ENCODE measurements around the gene MS4A1. TPM values are rescaled to one million over a fixed set of nuclear protein-coding genes. Genes with fewer than 3 reads are reported as not detected.
A peak's percentile ranks its signal among the peaks of the same experiment; 100 is the strongest.

Gene MS4A1
- total and polyA plus RNA-seq, 2 of the 8 experiments (the other 6 are each of a cell fraction or from before 2014, with no cell fraction given), result not detected

GRCh38 chr11:60504219-60504905 is 48.7 kb downstream of the MS4A1 start:
- Histone ChIP-seq H3K23me2 (ENCODE audit: low read depth, low read length) (no peaks in the 10 kb centered on the region), H3K4me2 (ENCODE audit: insufficient read depth in 1 of 2, low read depth in 2 of 2, low read length in 2 of 2) (no peak overlapping the region), H4K5ac (ENCODE audit: insufficient read length, low read depth, low read length) (no peak overlapping the region), H2BK5ac (ENCODE audit: low read depth, low read length) (no peak overlapping the region), H3K79me1 (ENCODE audit: low read depth, low read length) (no peaks in the 10 kb centered on the region), H3K9me3 (ENCODE audit: insufficient read depth in 2 of 2, low read depth in 1 of 2, low read length in 1 of 2) (peaks cover 2 to 5% of the 10 kb centered on the region in 2 experiments; a peak in 3 of 4 replicates), H3K18ac (ENCODE audit: extremely low read depth, low read length) (no peak overlapping the region), H3K4me3 (ENCODE audit: extremely low read depth in 1 of 4, insufficient read depth in 2 of 4, low read depth in 3 of 4, low read length in 4 of 4) (no peak overlapping the region), H3K27me3 (replicated peaks in 1 of 4; ENCODE audit: control insufficient read depth in 3 of 4, extremely low read depth in 1 of 4, insufficient read depth in 3 of 4, low read length in 3 of 4) (no peaks in the 10 kb centered on the region), H2AK5ac (ENCODE audit: low read depth, low read length) (no peak overlapping the region), H3K9ac (replicated peaks in 1 of 4; ENCODE audit: extremely low read depth in 1 of 4, low read depth in 3 of 4, low read length in 3 of 4) (no peak overlapping the region), H2BK15ac (ENCODE audit: low read length) (no peak overlapping the region), H3K14ac (ENCODE audit: insufficient read length) (no peak overlapping the region), H2AFZ (ENCODE audit: low read length) (0 out of 2 replicates have a peak overlapping the region, but pooled peaks have one; percentile 2), H3K23ac (ENCODE audit: insufficient read length) (no peak overlapping the region), H4K20me1 (replicated peaks in 1 of 2; ENCODE audit: control insufficient read depth in 1 of 2, insufficient read depth in 2 of 2, low read length in 2 of 2) (no peaks in the 10 kb centered on the region), H2BK120ac (replicated peaks; ENCODE audit: low read depth, low read length) (no peak overlapping the region), H2BK12ac (ENCODE audit: low read depth, low read length) (no peak overlapping the region), H3K79me2 (ENCODE audit: control insufficient read depth in 1 of 2, insufficient read depth in 2 of 2, low read length in 2 of 2) (no peaks in the 10 kb centered on the region), H3K36me3 (ENCODE audit: control insufficient read depth in 2 of 4, insufficient read depth in 4 of 4, low read length in 3 of 4) (no peaks in the 10 kb centered on the region), H3K56ac (replicated peaks; ENCODE audit: insufficient read length, low read depth, low read length) (no peak overlapping the region), H4K91ac (replicated peaks; ENCODE audit: insufficient read length, low read length) (no peak overlapping the region), H2BK20ac (ENCODE audit: low read length) (no peak overlapping the region), H3K4ac (replicated peaks; ENCODE audit: insufficient read length, low read depth, low read length) (no peak overlapping the region), H3K27ac (ENCODE audit: low read depth, low read length) (no peak overlapping the region), H4K8ac (ENCODE audit: extremely low read depth, insufficient read depth, low read length) (no peak overlapping the region), H3K4me1 (replicated peaks in 1 of 4; ENCODE audit: control insufficient read depth in 3 of 4, insufficient read depth in 4 of 4, low read length in 3 of 4) (peaks cover 0 to 6% (median 2%) of the 10 kb centered on the region in 4 experiments; a peak in 2 of 7 replicates)
- FAIRE-seq, result no peak
- TF ChIP-seq RXRA (IDR thresholded peaks at IDR 0.05; ENCODE audit: insufficient read depth, low read depth, low read length) (no peak), CTBP2 (IDR thresholded peaks at IDR 0.05; ENCODE audit: borderline replicate concordance, insufficient read depth, insufficient read length, low read length) (no peak), POLR2A (IDR thresholded peaks at IDR 0.05; ENCODE audit: control extremely low read depth in 1 of 2, low read depth in 2 of 2, low read length in 2 of 2) (no peak), BACH1 (IDR thresholded peaks at IDR 0.05; ENCODE audit: low read length) (no peak), ASH2L (IDR thresholded peaks at IDR 0.05; ENCODE audit: low read length) (no peak), CHD1 (IDR thresholded peaks at IDR 0.05; ENCODE audit: low read depth, low read length) (no peak), RFX5 (IDR thresholded peaks at IDR 0.05; ENCODE audit: borderline replicate concordance, low read depth, low read length) (no peak), KDM5A (IDR thresholded peaks at IDR 0.05; ENCODE audit: low read length) (no peak), GABPA (IDR thresholded peaks at IDR 0.05; ENCODE audit: borderline replicate concordance, insufficient read depth, low read length) (no peak), CHD2 (IDR thresholded peaks at IDR 0.05; ENCODE audit: low read length) (no peak)
- WGBS, 2 experiments (ENCODE audit: extremely low coverage in 1 of 2, insufficient coverage in 1 of 2, insufficient read length in 1 of 2, insufficient replicate concordance in 2 of 2, low coverage in 1 of 2, low lambda C conversion rate in 2 of 2, missing lambda C conversion rate in 1 of 2), result 87% methylated on average over 3 of the region's 3 CpGs; no CpG with 5 or more reads in 1 of the 2 experiments
- CTCF ChIA-PET (ENCODE audit: partially characterized antibody), result interaction anchor here (1.4 to 3.2 kb wide), 2 partner anchors 16 to 141 kb away, joined by 5 to 11 read pairs; no protein-coding TSS in a partner anchor
- POLR2A ChIA-PET (ENCODE audit: partially characterized antibody), result interaction anchor here (1.2 kb wide), 1 partner anchor 10 kb away, joined by 3 read pairs; no protein-coding TSS in a partner anchor
- no peak for DNase-seq (ENCODE audit: low read depth in 1 of 2, low spot score in 2 of 2)

Data from H1 (cell line).